Omental fat pad (tissue), 4 donors: ENCODE data around the gene RPP30. TPM values are rescaled to one million over a fixed set of nuclear protein-coding genes. Genes with fewer than 3 reads are reported as not detected.

Experiments used
- ATAC-seq: fragments of 150-250 bp; one replicate; pipeline ENCODE4 v1.9.1; 2016; ENCODE audit warnings: mild to moderate bottlenecking, moderate library complexity; ENCODE audit not compliant: low FRiP score
- DNase-seq: peaks from one replicate; pipeline ENCODE4 v3.0.0-alpha.2; 2019; ENCODE audit warnings: low spot score
- CTCF ChIP-seq, 3 donors: fragments of 450-650 bp; IDR thresholded peaks; one replicate each; pipeline ENCODE4 v1.5.1; 2016 to 2017; ENCODE audit warnings: antibody characterized with exemption in 3 of 3, mild to moderate bottlenecking in 3 of 3, moderate library complexity in 2 of 3
- total RNA-seq, 4 donors: library from RNA; depleted of rRNA; stranded (reverse); fragments of >200 nt; gene quantifications; one replicate each; pipeline ENCODE4 v1.1.0, GENCODE V29; 2016

The RPP30 gene
- total RNA-seq, 4 donors from 2014 or later, result 23.1 to 29.9 (median 26.6) TPM

DNA sequence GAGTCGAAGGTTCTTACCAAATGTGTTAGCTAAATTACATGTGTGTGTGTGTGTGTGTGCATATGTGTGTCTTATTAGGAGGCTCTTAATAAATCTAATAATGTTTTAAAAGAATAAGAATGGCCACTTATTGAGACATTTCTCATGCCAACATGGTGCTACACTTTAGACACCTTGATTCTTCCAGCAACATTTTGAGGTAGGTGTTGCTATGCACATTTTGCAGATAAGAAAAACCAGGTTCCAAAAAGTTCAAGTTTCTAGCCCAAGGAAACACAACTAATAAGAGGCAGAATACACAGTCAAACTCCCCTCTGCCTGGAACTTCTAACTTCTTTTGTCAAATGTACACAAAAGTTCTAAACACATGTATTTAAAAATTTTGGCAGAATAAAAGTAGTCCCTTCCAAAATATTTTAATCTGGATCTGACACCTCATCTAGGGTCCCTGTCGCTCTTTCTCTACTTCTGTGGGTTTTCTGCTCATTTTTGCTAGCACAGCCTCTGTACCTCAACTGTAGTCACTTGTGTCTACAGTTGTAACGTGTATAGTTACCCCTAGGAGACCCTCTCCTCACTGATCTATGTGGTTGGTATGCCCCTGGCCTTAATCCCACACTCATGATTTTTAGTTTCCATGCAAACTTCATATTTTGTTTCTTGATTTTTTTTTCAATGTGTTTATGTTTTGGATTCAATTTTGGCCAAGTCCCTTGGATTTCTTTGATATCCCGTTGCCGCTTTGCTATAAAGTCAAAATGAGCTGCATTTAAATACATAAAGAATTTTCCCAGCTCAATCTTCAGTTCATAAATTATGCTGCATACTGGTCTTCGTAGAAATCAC is 44.8 kb downstream of the RPP30 start:
- DNase-seq (no peak), ATAC-seq (no peak)
- no peak for TF ChIP-seq CTCF (IDR thresholded peaks at IDR 0.05)

- no peak for TF ChIP-seq CTCF (IDR thresholded peaks at IDR 0.05)
- no peak for DNase-seq
- ATAC-seq, result no peak
Measured at GRCh38 chr10:90917238-90917967, 45.6 kb downstream of the RPP30 start.

- DNase-seq, result no peak
- ATAC-seq, result no peak
- no peak for TF ChIP-seq CTCF (IDR thresholded peaks at IDR 0.05)
Measured at GRCh38 chr10:90917968-90918318, 46.2 kb downstream of the RPP30 start.

- DNase-seq (no peak), ATAC-seq (no peak)
- TF ChIP-seq CTCF (IDR thresholded peaks at IDR 0.05), result no peak
Measured at GRCh38 chr10:90919683-90920574, 48.2 kb downstream of the RPP30 start.

GRCh38 chr10:90920986-90921666 is 49.4 kb downstream of the RPP30 start, which contains the start of gene ANKRD1:
ANKRD1 (minus strand) TSS chr10:90921087; CDS start chr10:90921027, 60 bp downstream.
- no peak for DNase-seq
- ATAC-seq, result no peak
- no peak for TF ChIP-seq CTCF (IDR thresholded peaks at IDR 0.05)

GRCh38 chr10:90921906-90922305 is 50.1 kb downstream of the RPP30 start:
- no peak for TF ChIP-seq CTCF (IDR thresholded peaks at IDR 0.05)
- no peak for ATAC-seq
- DNase-seq, result no peak
